GM13976 (cell line): ENCODE results near the gene DFFB.

Experiments used
- DNase-seq: peaks from one replicate; pipeline ENCODE4 v3.0.0; 2012; ENCODE audit warnings: low spot score
- in situ Hi-C: fragments of 300-500 bp; cut with MboI; formaldehyde crosslinking; loops from one replicate; pipeline ENCODE4 v1.12.0; 2022; ENCODE audit warnings: low sequenced_read_pairs, mixed read lengths, inconsistent platforms; ENCODE audit not compliant: unreplicated experiment
- TF ChIP-seq, protein P1 (sequence below): IDR thresholded peaks from 2 replicates; pipeline ENCODE4 v1.5.1; 2012; ENCODE audit warnings: borderline replicate concordance, mild to moderate bottlenecking; ENCODE audit not compliant: insufficient read depth; ENCODE audit errors: extremely low read depth, missing control alignments, control extremely low read depth

Gene DFFB

DNA sequence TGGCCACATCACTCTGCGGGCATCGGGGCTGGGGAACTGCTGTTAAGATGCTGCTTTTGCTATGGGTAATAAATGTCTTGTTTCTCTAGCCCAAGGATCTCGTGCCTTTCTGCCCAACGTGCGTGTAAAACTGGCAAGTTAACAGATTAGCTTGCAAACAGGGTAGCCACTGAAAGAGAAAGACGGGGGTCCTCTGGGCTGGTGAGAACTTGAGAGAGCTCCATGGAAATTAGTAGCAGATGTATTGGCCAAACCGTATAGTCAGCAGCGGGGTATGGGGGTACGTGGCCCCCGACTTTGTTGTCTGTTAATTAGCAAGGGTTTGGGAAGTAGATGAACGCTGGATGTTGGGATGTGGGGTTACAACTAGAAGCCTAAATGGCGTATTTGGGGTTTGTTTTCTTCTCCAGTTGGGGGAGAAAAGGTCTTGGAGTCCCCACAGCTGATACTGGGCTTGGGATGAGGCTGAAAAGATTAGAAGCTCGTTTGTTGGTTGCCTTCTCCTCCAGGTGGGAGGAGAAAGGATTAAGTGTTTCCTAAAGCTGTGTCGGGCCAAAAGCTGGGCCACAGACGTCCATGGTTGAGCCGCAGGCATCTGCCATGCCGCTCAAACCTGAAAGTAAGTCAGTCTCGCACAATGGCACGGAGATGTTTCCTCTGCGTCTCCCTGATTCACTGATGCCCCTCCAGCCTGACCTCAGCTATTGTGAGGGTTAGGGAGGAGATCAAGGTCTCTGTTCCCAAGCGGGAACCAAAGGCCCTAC is 75.1 kb downstream of the DFFB start:
- in situ Hi-C loops: no loop called here
- DNase-seq: no peak
- TF ChIP-seq, protein P1, sequence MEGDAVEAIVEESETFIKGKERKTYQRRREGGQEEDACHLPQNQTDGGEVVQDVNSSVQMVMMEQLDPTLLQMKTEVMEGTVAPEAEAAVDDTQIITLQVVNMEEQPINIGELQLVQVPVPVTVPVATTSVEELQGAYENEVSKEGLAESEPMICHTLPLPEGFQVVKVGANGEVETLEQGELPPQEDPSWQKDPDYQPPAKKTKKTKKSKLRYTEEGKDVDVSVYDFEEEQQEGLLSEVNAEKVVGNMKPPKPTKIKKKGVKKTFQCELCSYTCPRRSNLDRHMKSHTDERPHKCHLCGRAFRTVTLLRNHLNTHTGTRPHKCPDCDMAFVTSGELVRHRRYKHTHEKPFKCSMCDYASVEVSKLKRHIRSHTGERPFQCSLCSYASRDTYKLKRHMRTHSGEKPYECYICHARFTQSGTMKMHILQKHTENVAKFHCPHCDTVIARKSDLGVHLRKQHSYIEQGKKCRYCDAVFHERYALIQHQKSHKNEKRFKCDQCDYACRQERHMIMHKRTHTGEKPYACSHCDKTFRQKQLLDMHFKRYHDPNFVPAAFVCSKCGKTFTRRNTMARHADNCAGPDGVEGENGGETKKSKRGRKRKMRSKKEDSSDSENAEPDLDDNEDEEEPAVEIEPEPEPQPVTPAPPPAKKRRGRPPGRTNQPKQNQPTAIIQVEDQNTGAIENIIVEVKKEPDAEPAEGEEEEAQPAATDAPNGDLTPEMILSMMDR: no peak
